HEK293T (cell line): ENCODE measurements around the gene MED15.

ENCODE experiments used
- ARNT ChIP-seq: fragments of 450-650 bp; IDR thresholded peaks from 2 replicates; pipeline ENCODE4 v1.6.1; 2017; ENCODE audit warnings: mild to moderate bottlenecking
- CTBP1 ChIP-seq: fragments of 450-650 bp; IDR thresholded peaks from 2 replicates; pipeline ENCODE4 v1.6.1; 2016; ENCODE audit warnings: borderline replicate concordance
- ELF4 ChIP-seq: fragments of 450-650 bp; IDR thresholded peaks from 2 replicates; pipeline ENCODE4 v1.6.1; 2017; ENCODE audit warnings: antibody characterized with exemption
- FOXM1 ChIP-seq: fragments of 450-650 bp; IDR thresholded peaks from 2 replicates; pipeline ENCODE4 v1.6.1; 2017; ENCODE audit warnings: mild to moderate bottlenecking, borderline replicate concordance
- SUZ12 ChIP-seq: fragments of 450-650 bp; IDR thresholded peaks from 2 replicates; pipeline ENCODE4 v1.6.1; 2016; ENCODE audit warnings: mild to moderate bottlenecking

GRCh38 chr22:20526305-20526627, 18.9 kb downstream of the MED15 start:
- TF ChIP-seq ARNT (no peak), SUZ12 (no peak), ELF4 (no peak), CTBP1 (no peak), FOXM1 (no peak)
